ENCODE measurements around the gene NBAS.

The NBAS gene

DNA sequence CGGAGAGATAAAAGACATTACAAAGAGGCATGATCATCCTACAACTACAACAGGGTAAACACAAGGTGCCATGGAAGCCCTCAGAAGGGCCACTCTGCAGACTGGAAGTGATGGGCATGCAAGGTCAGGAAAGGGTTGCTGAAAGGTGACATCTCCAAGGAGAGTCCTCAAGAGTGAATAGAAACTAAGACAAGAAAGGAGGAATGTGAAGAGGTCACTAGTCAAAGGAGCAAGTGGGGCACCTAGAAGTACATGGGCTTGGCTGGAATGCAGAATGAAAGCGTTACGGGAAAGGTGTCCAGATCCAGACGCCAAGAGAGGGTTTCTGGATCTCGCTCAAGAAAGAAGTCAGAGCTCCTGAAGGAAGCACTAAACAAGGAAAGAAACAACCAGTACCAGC is 314.3 kb downstream of the NBAS start:
- Histone ChIP-seq H3K9ac (no peak overlapping the region), H3K36me3 (peaks cover 11% of the 10 kb centered on the region), H3K27ac (no peak overlapping the region), H3K4me3 (no peak overlapping the region), H3K27me3 (no peaks in the 10 kb centered on the region), H3K4me1 (peaks cover 12% of the 10 kb centered on the region), H3K4me2 (no peak overlapping the region), H4K20me1 (no peaks in the 10 kb centered on the region), H3K9me3 (peaks cover 14% of the 10 kb centered on the region; the same call in 1 of the 2 replicates)
- no peak for TF ChIP-seq Cebpa-rat (IDR thresholded peaks at IDR 0.05)

GRCh38 chr2:15243762-15244161 is 317.4 kb downstream of the NBAS start:
- Histone ChIP-seq H3K36me3 (0 out of 2 replicates have a peak, but pooled peaks cover 5% of the 10 kb centered on the region), H4K20me1 (no peaks in the 10 kb centered on the region), H3K27ac (no peak overlapping the region), H3K4me3 (no peak overlapping the region), H3K27me3 (no peaks in the 10 kb centered on the region), H3K4me2 (peak overlapping the region; percentile 42; the same call in 1 of the 2 replicates), H3K9me3 (no peaks in the 10 kb centered on the region), H3K4me1 (peaks cover 12% of the 10 kb centered on the region), H3K9ac (no peak overlapping the region)
- no peak for TF ChIP-seq Cebpa-rat (IDR thresholded peaks at IDR 0.05)

GRCh38 chr2:15242936-15243461 is 318.1 kb downstream of the NBAS start:
- TF ChIP-seq Cebpa-rat (IDR thresholded peaks at IDR 0.05): no peak
- Histone ChIP-seq H3K9ac (no peak overlapping the region), H4K20me1 (no peaks in the 10 kb centered on the region), H3K36me3 (0 out of 2 replicates have a peak, but pooled peaks cover 9% of the 10 kb centered on the region), H3K4me1 (peaks cover 12% of the 10 kb centered on the region), H3K27ac (no peak overlapping the region), H3K9me3 (no peaks in the 10 kb centered on the region), H3K4me2 (no peak overlapping the region), H3K27me3 (no peaks in the 10 kb centered on the region), H3K4me3 (no peak overlapping the region)

DNA sequence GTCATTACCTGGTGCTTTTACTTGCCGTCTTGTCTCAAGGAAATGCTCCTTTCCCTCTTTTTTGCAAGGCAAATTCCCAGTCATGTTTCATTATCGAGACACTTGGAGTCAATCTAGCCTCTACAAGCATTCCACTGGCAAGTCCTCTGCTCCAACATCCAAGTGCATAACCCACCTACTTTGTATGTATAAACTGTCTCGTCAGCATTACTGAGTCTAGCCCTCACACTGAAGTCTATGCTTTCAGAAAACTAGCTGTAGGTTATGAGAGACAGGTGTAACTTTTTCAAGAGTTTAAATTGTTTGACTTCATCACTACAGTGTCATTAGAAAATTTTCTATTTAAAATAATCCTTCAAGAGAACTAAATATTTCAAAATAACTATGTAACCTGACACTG is 319.2 kb downstream of the NBAS start:
- Histone ChIP-seq H3K27me3 (no peaks in the 10 kb centered on the region), H3K4me2 (no peak overlapping the region), H3K4me3 (no peak overlapping the region)

DNA sequence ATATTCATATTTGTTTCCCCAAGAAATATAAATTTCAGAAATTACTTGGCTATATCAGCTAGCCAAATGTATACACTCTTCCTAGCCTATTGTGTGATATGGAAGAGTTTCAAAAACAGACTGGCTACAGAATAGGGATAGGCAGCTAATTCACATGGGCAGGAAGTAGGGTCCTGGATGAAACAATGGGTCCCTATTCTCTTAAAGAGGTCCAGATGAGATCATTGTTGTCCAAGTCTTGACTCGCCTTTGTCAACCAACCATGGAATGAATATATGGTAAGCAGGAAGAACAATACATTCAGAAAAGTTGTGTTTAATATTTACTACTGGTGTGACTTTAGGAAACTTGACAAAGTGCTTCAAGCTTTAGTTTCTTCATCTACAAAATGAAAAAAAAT is 319.9 kb downstream of the NBAS start:
- Histone ChIP-seq H3K36me3 (0 out of 2 replicates have a peak, but pooled peaks cover 9% of the 10 kb centered on the region), H3K9ac (no peak overlapping the region), H3K27me3 (no peaks in the 10 kb centered on the region), H3K9me3 (no peaks in the 10 kb centered on the region), H3K27ac (no peak overlapping the region), H3K4me2 (no peak overlapping the region), H4K20me1 (no peaks in the 10 kb centered on the region), H3K4me1 (peaks cover 12% of the 10 kb centered on the region), H3K4me3 (no peak overlapping the region)
- no peak for TF ChIP-seq Cebpa-rat (IDR thresholded peaks at IDR 0.05)

More for the DNA sequence above, 319.2 kb downstream of the NBAS start:
- no peaks in the 10 kb centered on the region for H4K20me1 ChIP-seq
- no peak overlapping the region for H3K27ac ChIP-seq
- TF ChIP-seq Cebpa-rat (IDR thresholded peaks at IDR 0.05): no peak
- 0 out of 2 replicates have a peak, but pooled peaks cover 9% of the 10 kb centered on the region for H3K36me3 ChIP-seq
- peaks cover 12% of the 10 kb centered on the region for H3K4me1 ChIP-seq
- no peak overlapping the region for H3K9ac ChIP-seq
- H3K9me3 ChIP-seq: no peaks in the 10 kb centered on the region

DNA sequence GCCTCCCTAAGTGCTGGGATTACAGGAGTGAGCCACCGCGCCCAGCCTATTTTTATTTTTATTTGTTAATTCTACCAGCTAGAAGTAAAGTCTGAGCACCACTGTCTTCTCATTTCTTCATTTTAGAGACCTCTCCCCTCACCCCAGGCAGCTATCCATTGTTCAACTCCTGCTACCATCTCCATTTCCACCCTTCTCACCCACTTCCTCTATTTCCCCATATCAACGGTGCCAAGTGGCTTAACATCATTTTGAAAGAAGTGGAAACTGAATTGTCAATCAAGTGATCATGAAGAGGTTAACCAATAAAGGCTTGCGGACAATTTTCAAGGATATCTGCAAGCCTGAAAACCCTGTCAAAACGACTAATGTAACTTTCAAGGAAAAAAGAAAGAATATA is 323.1 kb downstream of the NBAS start:
- TF ChIP-seq Cebpa-rat (IDR thresholded peaks at IDR 0.05): no peak
- H3K4me1 ChIP-seq: no peaks in the 10 kb centered on the region
- no peaks in the 10 kb centered on the region for H4K20me1 ChIP-seq
- no peak overlapping the region for H3K27ac ChIP-seq
- H3K9ac ChIP-seq: no peak overlapping the region
- H3K27me3 ChIP-seq: no peaks in the 10 kb centered on the region
- no peak overlapping the region for H3K4me3 ChIP-seq
- H3K4me2 ChIP-seq: no peak overlapping the region
- H3K9me3 ChIP-seq: no peaks in the 10 kb centered on the region
- H3K36me3 ChIP-seq: 0 out of 2 replicates have a peak, but pooled peaks cover 11% of the 10 kb centered on the region

GRCh38 chr2:15230599-15231192 is 330.4 kb downstream of the NBAS start:
- no peaks in the 10 kb centered on the region for H3K4me1 ChIP-seq
- H3K27ac ChIP-seq: no peak overlapping the region
- H3K9ac ChIP-seq: no peak overlapping the region
- H3K27me3 ChIP-seq: no peaks in the 10 kb centered on the region
- 0 out of 2 replicates have a peak, but pooled peaks cover 3% of the 10 kb centered on the region for H3K9me3 ChIP-seq
- H4K20me1 ChIP-seq: no peaks in the 10 kb centered on the region
- peaks cover 22% of the 10 kb centered on the region; the same call in 1 of the 2 replicates for H3K36me3 ChIP-seq
- no peak overlapping the region for H3K4me3 ChIP-seq
- no peak overlapping the region for H3K4me2 ChIP-seq
- no peak for TF ChIP-seq Cebpa-rat (IDR thresholded peaks at IDR 0.05)

- Histone ChIP-seq H3K27ac (no peak overlapping the region), H3K27me3 (no peaks in the 10 kb centered on the region), H3K4me3 (no peak overlapping the region), H3K9ac (no peak overlapping the region), H3K9me3 (0 out of 2 replicates have a peak, but pooled peaks cover 3% of the 10 kb centered on the region), H3K4me1 (no peaks in the 10 kb centered on the region), H4K20me1 (no peaks in the 10 kb centered on the region), H3K4me2 (no peak overlapping the region), H3K36me3 (peaks cover 9% of the 10 kb centered on the region; the same call in 1 of the 2 replicates)
- no peak for TF ChIP-seq Cebpa-rat (IDR thresholded peaks at IDR 0.05)
Observed at GRCh38 chr2:15226661-15227060, 334.5 kb downstream of the NBAS start.

GRCh38 chr2:15225131-15225530 is 336.0 kb downstream of the NBAS start:
- H3K4me3 ChIP-seq: no peak overlapping the region
- TF ChIP-seq Cebpa-rat (IDR thresholded peaks at IDR 0.05): no peak
- no peak overlapping the region for H3K27ac ChIP-seq
- 0 out of 2 replicates have a peak, but pooled peaks cover 3% of the 10 kb centered on the region for H3K9me3 ChIP-seq
- no peaks in the 10 kb centered on the region for H3K4me1 ChIP-seq
- H3K9ac ChIP-seq: no peak overlapping the region
- no peaks in the 10 kb centered on the region for H4K20me1 ChIP-seq
- H3K4me2 ChIP-seq: no peak overlapping the region
- no peaks in the 10 kb centered on the region for H3K36me3 ChIP-seq
- no peaks in the 10 kb centered on the region for H3K27me3 ChIP-seq

DNA sequence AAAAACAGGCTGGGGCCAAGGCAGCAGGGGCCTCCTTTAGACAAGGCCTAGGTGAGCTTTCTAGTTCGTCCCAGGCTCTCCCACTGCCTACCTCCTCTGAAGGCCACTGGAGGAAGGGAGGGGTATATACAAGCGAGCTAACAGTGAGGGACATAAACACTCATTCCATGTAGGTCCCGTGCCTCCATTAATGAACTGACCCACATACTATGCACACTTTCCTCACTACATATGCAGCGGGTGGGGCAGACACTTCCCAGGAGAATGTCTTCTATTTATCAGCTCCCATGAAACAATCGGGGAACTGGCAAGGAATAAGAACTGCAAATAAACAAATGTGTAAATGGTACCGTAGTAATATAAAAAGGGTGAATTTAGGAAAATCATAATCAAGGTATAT is 336.5 kb downstream of the NBAS start:
- no peaks in the 10 kb centered on the region for H4K20me1 ChIP-seq

More for the DNA sequence above, 336.5 kb downstream of the NBAS start:
- Histone ChIP-seq H3K4me2 (no peak overlapping the region), H3K9me3 (0 out of 2 replicates have a peak, but pooled peaks cover 3% of the 10 kb centered on the region), H3K27me3 (no peaks in the 10 kb centered on the region), H3K36me3 (no peaks in the 10 kb centered on the region), H3K9ac (no peak overlapping the region), H3K27ac (no peak overlapping the region), H3K4me3 (no peak overlapping the region), H3K4me1 (no peaks in the 10 kb centered on the region)
- no peak for TF ChIP-seq Cebpa-rat (IDR thresholded peaks at IDR 0.05)
